CD4-positive, alpha-beta T cell treated with Interleukin-15 for 1 hour (primary cell): ENCODE results near the gene PFDN1.

ENCODE experiments used
- DNase-seq: peaks from one replicate; pipeline ENCODE4 v3.0.0-alpha.2; 2020

PFDN1 gene

GRCh38 chr5:140258016-140258415 lies 44.9 kb downstream of the PFDN1 start:
- no peak for DNase-seq

DNA sequence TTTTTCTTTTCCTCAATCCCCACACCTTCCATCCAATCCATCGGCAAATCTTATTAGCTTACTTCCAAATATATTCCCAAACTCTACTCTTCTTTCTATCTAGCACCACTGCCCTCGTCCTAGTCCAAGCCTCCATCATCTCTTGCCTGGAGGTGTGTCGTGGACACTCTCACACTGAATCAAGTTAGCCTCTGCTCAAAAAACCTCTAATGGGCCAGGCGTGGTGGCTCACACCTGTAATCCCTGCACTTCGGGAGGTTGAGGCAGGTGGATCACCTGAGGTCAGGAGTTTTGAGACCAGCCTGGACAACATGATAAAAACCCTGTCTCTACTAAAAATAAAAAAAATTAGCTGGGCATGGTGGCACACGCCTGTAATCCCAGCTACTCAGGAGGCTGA lies 46.2 kb downstream of the PFDN1 start:
- no peak for DNase-seq

GRCh38 chr5:140255460-140256157 lies 47.3 kb downstream of the PFDN1 start:
- no peak for DNase-seq

GRCh38 chr5:140253985-140254384 lies 48.9 kb downstream of the PFDN1 start:
- DNase-seq, result peak; percentile 60

GRCh38 chr5:140252470-140253126 lies 50.3 kb downstream of the PFDN1 start:
- no peak for DNase-seq

DNA sequence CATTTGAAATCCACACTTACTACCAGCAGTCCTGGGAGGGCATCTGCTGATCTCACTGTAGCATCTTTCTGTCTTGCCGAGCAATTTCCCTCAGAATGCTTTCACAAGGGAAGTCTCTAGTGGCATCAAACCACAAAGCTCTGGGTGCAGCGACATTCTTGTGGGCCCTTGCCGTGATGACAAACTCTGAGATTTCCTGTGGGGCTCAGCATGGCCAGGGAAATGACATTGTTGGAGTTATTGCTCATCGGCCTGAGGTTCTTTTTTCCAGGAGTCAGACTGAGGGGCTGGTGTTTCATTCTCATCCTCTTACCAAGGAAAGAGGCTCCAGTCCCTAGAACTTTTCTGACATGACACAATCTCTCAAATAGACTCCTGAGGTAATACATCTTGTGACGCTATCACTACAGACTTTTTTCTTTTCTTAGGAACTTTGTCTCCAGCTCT lies 51.4 kb downstream of the PFDN1 start:
- DNase-seq, result peak; percentile 76

DNA sequence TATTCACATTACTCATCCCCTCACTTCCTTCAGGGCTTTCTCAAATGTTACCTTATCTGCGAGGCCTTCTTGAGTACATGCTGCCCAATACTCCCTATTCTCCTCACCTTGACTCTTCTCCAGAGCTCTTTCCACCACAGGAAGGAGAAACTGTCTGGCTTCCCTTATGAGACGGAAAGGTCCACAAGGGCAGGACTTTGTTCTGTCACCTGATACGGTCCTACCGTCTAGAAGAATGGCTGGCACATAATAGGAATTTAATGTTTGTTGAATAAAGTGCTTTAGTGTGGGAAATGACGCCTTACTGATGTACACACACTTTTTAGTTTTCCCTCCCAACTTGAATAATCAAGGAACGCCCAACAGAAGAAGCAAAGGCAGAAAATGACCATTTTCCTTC lies 52.5 kb downstream of the PFDN1 start:
- no peak for DNase-seq

- DNase-seq, result no peak
Measured at GRCh38 chr5:140249536-140249935, 53.4 kb downstream of the PFDN1 start.

GRCh38 chr5:140248414-140248813 lies 54.5 kb downstream of the PFDN1 start:
- DNase-seq, result no peak

- DNase-seq, result no peak
Measured at GRCh38 chr5:140246378-140247122, 56.4 kb downstream of the PFDN1 start.

DNA sequence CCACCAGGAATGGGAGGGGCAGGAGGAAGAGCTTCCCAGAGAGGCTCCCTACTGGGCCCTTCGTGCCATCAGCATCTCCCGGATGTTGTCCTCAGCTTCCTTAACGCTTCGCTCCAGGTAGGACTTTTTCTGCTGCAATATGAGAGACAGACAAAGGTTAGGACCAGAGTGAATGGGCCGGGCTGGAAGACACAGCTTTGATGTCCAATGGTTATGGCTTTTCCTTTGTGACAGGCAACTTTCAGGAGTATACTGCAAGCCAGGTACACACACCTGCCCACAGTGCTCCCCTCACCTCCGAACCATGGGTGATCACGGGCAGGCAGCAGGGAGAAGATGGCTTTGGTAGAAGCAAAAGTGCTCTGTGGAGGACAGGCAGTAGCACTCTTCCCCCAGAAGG lies 57.0 kb downstream of the PFDN1 start:
- no peak for DNase-seq

- DNase-seq, result peak; percentile 52
Measured at GRCh38 chr5:140245341-140245740, 57.6 kb downstream of the PFDN1 start.

DNA sequence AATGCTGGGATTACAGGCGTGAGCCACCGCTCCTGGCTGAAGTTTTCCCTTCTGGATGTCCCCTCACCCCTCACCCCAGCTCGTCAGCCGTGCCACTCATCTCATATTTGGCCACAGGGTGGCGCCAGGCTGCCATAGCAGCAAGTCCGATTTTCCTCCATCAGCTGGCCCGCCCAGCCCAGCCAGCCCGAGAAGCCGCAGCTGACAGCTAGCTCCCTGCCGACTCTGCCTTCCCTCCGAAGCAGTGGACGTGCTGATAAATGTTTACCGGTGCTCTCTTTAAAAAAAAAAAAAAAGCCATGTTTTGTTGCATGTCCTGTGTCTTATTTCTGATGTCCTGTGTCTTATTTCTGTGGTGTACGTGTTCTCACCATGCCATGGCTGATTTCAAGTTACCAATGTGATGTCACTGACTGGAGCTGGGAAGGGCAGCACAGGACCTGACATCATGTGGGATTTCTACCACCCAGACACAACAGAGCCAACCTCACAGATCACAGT lies 58.3 kb downstream of the PFDN1 start:
- peak; percentile 79 for DNase-seq

- no peak for DNase-seq
Measured at GRCh38 chr5:140243706-140244250, 59.1 kb downstream of the PFDN1 start.

DNA sequence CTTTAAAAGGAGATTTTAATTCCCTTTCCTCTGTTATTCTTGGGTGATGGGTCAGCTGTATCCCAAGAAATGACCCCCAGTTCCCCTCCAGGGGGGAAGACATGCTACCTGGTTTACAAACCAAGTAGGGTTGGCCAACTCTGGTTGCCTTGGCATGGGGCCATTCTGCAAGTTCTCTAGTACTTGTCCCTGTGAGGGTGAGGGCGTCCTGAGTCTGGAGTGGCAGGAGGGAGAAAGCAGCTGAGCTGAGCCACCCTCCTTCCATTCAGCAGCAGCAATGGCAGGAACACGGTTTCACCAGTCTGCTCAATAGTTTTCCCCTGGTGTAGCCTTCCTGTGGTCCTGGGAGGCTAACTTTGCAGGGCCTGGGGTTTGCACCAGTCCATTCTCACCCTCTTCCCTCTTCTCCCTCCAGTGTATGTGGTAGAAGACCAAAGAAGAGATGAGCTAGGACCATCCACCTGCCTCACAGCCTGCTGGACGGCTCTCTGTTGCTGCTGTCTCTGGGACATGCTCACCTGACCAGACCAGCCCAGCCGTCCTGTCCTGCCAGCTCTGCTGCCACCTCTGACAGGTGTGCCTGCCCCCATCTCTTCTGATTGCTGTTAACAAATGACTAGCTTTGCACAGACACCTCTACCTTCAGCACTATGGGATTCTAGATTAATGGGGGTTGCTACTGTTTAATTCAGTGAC lies 59.9 kb downstream of the PFDN1 start:
- DNase-seq, result no peak

DNA sequence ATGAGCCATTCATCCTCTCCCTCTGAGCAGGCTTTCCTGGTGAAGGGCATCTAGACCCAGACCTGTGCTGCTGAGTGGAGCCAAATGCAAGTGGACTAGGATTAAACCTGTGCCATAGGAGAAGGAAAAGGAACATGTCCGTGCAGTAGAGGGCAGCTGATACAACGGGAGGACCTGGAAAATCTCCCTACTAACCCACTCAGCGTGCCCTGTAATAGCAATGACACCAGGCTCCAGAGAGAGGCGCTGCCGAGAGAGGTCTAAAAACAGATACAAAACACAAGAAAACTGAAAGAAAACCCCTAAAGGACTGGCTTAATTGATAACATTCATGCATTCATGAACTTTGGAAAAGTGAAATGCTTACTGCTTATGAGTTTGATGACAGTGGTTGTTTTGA lies 60.8 kb downstream of the PFDN1 start:
- DNase-seq, result no peak

DNA sequence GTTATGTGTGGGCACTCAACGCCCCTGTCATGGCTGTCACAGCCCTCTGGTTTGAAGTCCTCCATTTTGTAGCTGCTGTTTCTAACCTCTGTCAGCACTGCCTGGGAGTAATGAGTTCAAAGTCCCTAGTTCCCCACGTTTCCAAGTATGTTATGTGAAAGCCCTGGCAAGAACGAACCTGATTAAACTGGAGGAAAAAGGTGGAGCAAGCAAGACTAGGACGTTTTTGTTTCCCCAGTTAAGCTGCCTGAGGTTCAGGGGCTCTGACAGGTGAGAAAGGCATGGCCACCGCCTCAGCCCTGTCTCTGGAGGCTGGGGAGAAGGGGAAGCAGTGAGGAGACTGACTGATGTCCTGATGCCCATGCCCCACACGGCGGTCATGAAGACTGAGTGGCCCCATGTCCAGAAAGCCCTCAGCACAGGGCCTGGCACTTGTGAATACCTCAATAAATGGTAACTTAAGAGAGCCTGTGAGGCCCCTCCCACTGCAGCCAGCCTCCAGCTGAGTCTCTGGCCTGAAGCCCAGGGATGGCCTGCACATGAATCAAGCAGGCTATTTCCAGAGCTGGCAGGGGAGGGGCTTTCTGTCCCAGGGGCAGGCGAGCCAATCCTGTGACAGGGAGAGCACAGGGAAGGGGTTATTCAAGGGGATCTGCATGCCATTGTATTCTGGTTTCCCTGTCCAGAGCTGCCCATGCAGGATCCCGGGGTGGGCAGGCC lies 61.8 kb downstream of the PFDN1 start:
- no peak for DNase-seq

GRCh38 chr5:140239939-140240700 lies 62.8 kb downstream of the PFDN1 start:
- peak; percentile 57 for DNase-seq

DNA sequence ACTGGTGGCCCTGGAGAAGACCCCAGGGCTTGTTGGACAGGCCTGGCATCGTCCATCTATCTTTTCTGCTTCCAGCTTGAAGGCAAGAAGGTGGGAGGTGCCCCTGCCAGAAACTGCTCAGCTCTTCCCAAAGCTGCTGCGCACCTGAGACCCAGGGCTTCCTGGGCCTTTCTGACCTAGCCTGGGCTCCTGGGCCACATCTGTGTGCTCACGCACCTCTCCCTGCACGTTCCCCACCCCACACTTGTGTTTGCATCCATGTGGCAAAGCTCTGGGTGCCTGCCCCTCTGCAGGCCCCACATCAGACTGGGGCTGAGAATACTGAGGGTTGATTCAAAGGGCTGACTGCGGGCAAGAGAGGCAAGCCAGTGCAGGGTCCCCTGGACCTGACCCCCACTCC lies 63.4 kb downstream of the PFDN1 start:
- DNase-seq, result no peak

- DNase-seq, result no peak
Measured at GRCh38 chr5:140238756-140239155, 64.1 kb downstream of the PFDN1 start.

DNA sequence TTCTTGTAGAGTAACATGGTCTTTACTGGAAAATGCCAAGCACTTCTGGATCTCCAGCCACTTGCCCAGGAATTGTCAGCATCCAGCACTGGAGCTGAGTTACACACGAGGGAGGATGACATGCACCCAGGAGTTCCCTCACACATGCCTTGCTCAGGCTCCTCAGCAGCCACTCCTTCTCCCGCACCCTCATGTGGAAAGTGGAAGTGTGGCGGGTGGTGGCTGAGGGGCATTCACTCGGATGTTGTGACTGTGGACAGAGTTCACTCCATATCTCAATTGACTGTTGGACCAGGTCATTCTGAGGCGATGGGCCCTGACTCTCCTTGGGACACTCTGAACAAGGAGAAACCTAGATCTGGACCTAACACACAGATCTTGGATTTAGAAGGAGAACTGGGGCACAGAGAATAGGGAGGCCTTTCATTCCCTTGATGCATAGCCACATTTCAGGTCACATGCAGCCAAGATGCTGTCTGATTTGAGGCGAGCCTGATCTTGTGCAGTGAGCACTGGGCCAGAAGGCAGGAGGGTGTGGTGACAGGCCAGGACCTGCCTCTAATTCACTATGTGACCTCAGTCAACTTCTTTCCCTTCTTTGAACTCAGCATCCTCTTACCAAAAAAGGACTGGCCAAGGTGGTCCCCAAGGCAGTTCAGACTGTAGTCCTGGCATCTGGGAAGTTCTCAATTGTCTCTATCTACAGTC lies 65.9 kb downstream of the PFDN1 start:
- DNase-seq, result no peak
